Right lobe of liver (tissue), 6 donors: ENCODE data around the gene OPRM1. TPM values are rescaled to one million over a fixed set of nuclear protein-coding genes. Genes with fewer than 3 reads are reported as not detected.

Source experiments
- ATAC-seq, 4 donors: fragments of 200-7000 bp; cut with Tn5 transposase; one replicate each; pipeline ENCODE4 v1.9.1; 2020; ENCODE audit warnings: mild to moderate bottlenecking in 4 of 4, moderate library complexity in 4 of 4
- DNase-seq, 3 donors: peaks; one replicate each; pipeline ENCODE4 v3.0.0-alpha.2; 2020
- H3K27ac ChIP-seq, 3 donors: fragments of 200-600 bp; one replicate each; pipeline ENCODE4 v1.8.0; 2022
- H3K27me3 ChIP-seq, 2 donors: fragments of 200-600 bp; one replicate each; pipeline ENCODE4 v1.8.0; 2022
- H3K36me3 ChIP-seq, 4 donors: fragments of 200-600 bp; sonication (generic) in 1 of 4; one replicate each; pipeline versions ENCODE4 v1.5.1 to v1.8.0; 2017 to 2022; ENCODE audit warnings: control low read depth in 1 of 4
- H3K4me1 ChIP-seq, 4 donors: fragments of 200-600 bp; sonication (generic) in 1 of 4; one replicate each; pipeline versions ENCODE4 v1.5.1 to v1.8.0; 2017 to 2022; ENCODE audit warnings: control low read depth in 1 of 4
- H3K4me3 ChIP-seq, 3 donors: fragments of 200-600 bp; one replicate each; pipeline ENCODE4 v1.8.0; 2022
- H3K9me3 ChIP-seq, 4 donors: fragments of 200-600 bp; sonication (generic) in 1 of 4; one replicate each; pipeline versions ENCODE4 v1.5.1 to v1.8.0; 2017 to 2022; ENCODE audit warnings: control low read depth in 1 of 4
- POLR2A ChIP-seq: fragments of 450-650 bp; IDR thresholded peaks from one replicate; pipeline ENCODE4 v1.6.1; 2017; ENCODE audit warnings: antibody characterized with exemption, mild to moderate bottlenecking
- WGBS: methylation state at CpG from one replicate; pipeline ENCODE4 v1.1.6; 2018; ENCODE audit warnings: low coverage, low lambda C conversion rate; ENCODE audit not compliant: insufficient coverage; ENCODE audit errors: missing lambda C conversion rate; 5-methylcytosine and 5-hydroxymethylcytosine counted together
- intact Hi-C, 2 donors: fragments of 100-400 bp; cut with DNase I; formaldehyde crosslinking; loops; one replicate each; pipeline versions ENCODE4 v1.11.2 to v1.14.1; 2022
- total RNA-seq, 6 experiments: library from RNA; depleted of rRNA in 2 of 6; stranded (reverse); fragments of >200 nt in 2 of 6; fragmentation: NEBNext Ultra II Directional in 3 of 6; extraction: Animal tissue kit (Norgen Biotek cat#: 25700) in 3 of 6; gene quantifications; one replicate each; pipeline versions ENCODE4 v1.1.0 to v1.2.4, GENCODE V29; 2016 to 2023
- TF ChIP-seq, protein P1 (sequence below), 4 donors: fragments of 200-600 bp in 3 of 4; fragments of 450-650 bp in 1 of 4; IDR thresholded peaks; one replicate each; pipeline versions ENCODE4 v1.5.1 to v1.8.0; 2016 to 2022; ENCODE audit warnings: antibody characterized with exemption in 4 of 4, mild to moderate bottlenecking in 2 of 4
- donor health status: DM: no; HTN: yes; CAD: no.
- donor health status: DM: no; HTN: no; CAD: no.
- donor health status: DM: no; HTN: no; CAD: no.
- donor health status: DM: no; HTN: yes; CAD: no.
- donor health status: DM: no; HTN: yes; CAD: no.

OPRM1 gene
- total RNA-seq, 6 experiments from 2014 or later: not detected

DNA sequence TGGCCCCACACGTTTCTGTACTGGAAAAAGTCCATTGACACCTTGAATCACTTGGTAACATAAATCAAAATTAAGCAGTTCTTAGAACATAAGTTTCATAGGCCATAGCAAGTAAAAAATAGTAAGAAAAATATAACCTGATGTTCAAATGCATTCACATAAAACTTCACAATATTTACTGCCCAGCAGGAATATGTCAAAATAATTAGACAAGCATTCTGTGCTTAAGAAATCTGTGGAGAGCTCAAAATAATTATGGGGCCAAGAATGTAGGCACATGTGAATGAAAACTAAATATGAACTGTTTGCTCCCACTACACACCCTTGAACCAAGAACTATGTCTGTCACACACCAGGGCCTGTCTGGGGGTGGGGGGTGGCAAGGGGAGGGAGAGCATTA is 246.8 kb downstream of the OPRM1 start:
- intact Hi-C loops: no loop called here
- 76% methylated on average over 1 of the region's 1 CpG for WGBS
- TF ChIP-seq, protein P1, sequence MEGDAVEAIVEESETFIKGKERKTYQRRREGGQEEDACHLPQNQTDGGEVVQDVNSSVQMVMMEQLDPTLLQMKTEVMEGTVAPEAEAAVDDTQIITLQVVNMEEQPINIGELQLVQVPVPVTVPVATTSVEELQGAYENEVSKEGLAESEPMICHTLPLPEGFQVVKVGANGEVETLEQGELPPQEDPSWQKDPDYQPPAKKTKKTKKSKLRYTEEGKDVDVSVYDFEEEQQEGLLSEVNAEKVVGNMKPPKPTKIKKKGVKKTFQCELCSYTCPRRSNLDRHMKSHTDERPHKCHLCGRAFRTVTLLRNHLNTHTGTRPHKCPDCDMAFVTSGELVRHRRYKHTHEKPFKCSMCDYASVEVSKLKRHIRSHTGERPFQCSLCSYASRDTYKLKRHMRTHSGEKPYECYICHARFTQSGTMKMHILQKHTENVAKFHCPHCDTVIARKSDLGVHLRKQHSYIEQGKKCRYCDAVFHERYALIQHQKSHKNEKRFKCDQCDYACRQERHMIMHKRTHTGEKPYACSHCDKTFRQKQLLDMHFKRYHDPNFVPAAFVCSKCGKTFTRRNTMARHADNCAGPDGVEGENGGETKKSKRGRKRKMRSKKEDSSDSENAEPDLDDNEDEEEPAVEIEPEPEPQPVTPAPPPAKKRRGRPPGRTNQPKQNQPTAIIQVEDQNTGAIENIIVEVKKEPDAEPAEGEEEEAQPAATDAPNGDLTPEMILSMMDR (IDR thresholded peaks at IDR 0.05): no peak
- TF ChIP-seq POLR2A: no peak
- ATAC-seq (no peak), DNase-seq (no peak)
- no peaks in the 10 kb centered on the region for H3K9me3 ChIP-seq
- H3K27ac ChIP-seq: no peak overlapping the region
- no peak overlapping the region for H3K4me3 ChIP-seq
- no peaks in the 10 kb centered on the region for H3K36me3 ChIP-seq
- H3K4me1 ChIP-seq: no peaks in the 10 kb centered on the region
- H3K27me3 ChIP-seq: no peaks in the 10 kb centered on the region

DNA sequence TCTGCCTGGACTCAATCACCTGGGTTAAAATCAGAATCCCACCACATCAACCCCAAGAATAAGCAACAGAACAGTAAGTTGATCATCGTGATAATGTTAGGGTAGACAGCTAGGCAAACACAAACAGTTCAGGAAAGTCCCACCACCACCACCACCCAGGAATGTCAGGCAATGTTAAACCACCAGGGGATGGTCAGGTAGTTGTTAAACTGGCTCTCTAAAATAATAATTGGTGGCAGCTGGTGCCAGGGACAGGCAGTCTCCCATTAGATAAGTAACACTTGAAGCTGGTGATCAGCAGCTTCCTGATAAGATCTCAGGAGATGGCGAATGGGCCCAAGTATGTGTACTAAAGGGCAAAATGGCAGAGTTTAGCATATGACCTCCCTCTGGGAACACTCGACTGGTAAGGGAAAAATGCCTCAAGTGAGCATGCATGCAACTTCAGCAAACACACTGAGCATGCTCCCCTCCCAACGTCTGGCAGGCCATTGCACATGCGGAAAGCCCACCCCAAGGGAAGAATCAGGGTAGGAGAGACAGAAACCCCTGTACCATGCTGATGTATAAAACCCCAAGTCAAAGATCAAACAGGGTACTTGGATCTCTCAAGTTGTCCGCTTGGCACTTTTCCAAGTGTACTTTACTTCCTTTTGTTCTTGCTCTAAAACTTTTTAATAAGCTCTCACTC is 250.9 kb downstream of the OPRM1 start:
- Histone ChIP-seq H3K9me3 (no peaks in the 10 kb centered on the region), H3K36me3 (no peaks in the 10 kb centered on the region), H3K27ac (no peak overlapping the region), H3K4me1 (no peaks in the 10 kb centered on the region), H3K4me3 (no peak overlapping the region), H3K27me3 (no peaks in the 10 kb centered on the region)
- no peak for ATAC-seq
- no peak for TF ChIP-seq POLR2A
- TF ChIP-seq, protein P1 (IDR thresholded peaks at IDR 0.05): no peak
- no peak for DNase-seq
- 62% methylated on average over 2 of the region's 6 CpGs for WGBS
- intact Hi-C loops: no loop called here

DNA sequence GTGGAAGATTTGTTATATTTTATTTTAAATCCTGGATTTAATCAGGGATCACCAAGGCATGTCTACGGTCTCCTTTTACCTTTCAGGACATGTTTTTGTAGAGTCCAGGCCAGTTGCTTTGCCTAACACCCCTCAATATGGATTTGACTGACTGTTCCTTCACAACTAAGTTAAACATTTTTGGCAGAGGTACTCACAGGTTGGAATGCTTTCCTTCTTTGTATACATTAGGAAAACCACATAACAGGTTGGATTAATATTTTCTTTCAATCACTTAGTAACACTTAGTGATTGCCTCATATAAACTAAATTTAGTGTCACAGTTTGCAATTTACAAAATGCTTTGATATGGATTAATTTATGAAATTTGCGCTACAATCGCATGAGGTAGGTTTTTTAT is 253.0 kb downstream of the OPRM1 start:
- TF ChIP-seq, protein P1 (IDR thresholded peaks at IDR 0.05): no peak
- TF ChIP-seq POLR2A: no peak
- H3K27me3 ChIP-seq: no peaks in the 10 kb centered on the region
- intact Hi-C loops: no loop called here
- no peak overlapping the region for H3K4me3 ChIP-seq
- no peaks in the 10 kb centered on the region for H3K9me3 ChIP-seq
- ATAC-seq (no peak), DNase-seq (no peak)
- 61% methylated on average over 3 of the region's 3 CpGs for WGBS
- no peaks in the 10 kb centered on the region for H3K36me3 ChIP-seq
- no peaks in the 10 kb centered on the region for H3K4me1 ChIP-seq
- no peak overlapping the region for H3K27ac ChIP-seq

DNA sequence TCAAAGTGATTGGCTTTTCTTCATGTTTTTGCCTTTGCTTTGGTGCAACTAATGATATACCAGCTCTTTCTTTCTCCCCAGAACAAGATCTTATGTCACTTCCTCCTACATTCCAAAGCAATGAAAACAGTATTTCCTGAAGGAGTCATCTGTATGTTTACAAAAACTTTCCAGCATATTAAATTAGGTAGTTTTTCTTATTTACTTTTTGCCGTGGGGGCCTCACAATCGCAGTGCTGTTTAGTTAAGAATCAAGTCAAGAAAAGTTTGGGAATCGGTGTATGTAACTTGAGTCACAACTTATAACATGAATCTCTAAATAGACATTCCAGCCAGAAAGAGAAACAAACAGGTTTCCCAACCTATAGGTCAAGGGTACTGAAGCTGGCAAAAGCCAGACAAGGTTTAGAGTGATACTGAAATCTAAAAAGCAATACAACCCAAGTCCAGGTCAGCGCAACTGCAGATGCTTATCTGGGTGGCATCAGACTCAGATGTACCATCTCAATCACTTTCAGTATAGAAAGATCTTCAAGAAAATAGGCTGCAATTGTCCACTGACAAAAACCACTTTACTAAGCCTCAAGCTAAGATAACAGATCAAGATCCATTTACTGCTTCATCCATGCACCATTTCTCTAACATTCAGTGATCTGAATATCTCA is 253.9 kb downstream of the OPRM1 start:
- no peak overlapping the region for H3K27ac ChIP-seq
- no peak for DNase-seq
- TF ChIP-seq, protein P1 (IDR thresholded peaks at IDR 0.05): no peak
- no peak for TF ChIP-seq POLR2A
- H3K9me3 ChIP-seq: no peaks in the 10 kb centered on the region
- ATAC-seq: peak in 1 of 4 donors; percentile 25
- no peaks in the 10 kb centered on the region for H3K27me3 ChIP-seq
- H3K4me1 ChIP-seq: peaks cover 0 to 5% (median 0%) of the 10 kb centered on the region in 4 donors
- no peaks in the 10 kb centered on the region for H3K36me3 ChIP-seq
- no peak overlapping the region for H3K4me3 ChIP-seq
- 43% methylated on average over 4 of the region's 4 CpGs for WGBS
- intact Hi-C loops: no loop called here
